NOMO-1 (cell line): ENCODE data around the gene KLHL9.

Source experiments
- DNase-seq, 2 experiments: peaks; one replicate each; lab custom pipeline; 2025; ENCODE audit not compliant: unreplicated experiment in 2 of 2; lab: John Stamatoyannopoulos, UW

KLHL9 gene

GRCh38 chr9:21320465-21320864 lies 14.7 kb downstream of the KLHL9 start:
- no peak for DNase-seq

DNA sequence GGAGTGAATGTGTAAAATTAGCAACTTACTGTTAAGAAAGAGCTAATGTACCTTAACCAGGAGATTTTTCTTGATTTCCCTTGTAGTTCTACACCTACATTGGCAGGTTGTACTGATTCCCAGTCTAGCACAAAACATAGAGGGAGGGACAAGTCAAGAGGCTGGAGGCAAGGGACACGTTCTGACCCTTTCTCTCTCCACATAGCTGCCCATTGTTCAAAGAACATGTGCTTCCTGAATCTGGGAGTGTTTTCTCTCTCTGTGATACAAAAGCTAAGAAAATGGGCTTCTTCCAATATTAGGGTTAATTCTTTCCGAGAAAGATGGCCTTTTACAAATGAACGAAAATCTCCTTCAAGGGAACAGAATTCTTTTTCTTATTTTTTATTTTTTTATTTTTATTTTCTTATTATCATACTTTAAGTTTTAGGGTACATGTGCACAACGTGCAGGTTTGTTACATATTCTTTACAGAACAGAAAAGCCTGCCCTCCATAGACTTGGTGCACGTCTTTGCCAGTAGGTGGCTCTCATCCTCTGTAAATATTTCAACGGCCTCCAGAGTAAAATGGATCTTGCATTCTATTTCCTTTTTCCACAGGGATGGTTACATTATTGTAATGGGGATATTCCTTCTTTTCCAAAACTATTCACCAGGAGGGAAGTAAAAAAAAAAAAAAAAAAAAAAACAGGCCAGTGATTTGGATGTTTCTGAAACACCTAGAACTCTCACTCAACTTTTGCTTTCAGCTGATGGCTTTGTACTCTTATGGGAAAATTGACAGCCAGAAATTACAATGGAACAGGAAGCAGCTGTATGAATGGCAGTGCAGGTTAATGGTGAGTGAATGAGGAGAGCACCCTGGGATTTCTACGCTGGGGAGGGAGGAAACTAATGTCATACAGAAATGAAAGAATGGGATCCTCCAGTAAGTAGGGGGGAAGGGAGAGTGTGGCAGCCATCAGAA lies 17.0 kb downstream of the KLHL9 start:
- no peak for DNase-seq

GRCh38 chr9:21316860-21317259 lies 18.3 kb downstream of the KLHL9 start:
- DNase-seq, result no peak

DNA sequence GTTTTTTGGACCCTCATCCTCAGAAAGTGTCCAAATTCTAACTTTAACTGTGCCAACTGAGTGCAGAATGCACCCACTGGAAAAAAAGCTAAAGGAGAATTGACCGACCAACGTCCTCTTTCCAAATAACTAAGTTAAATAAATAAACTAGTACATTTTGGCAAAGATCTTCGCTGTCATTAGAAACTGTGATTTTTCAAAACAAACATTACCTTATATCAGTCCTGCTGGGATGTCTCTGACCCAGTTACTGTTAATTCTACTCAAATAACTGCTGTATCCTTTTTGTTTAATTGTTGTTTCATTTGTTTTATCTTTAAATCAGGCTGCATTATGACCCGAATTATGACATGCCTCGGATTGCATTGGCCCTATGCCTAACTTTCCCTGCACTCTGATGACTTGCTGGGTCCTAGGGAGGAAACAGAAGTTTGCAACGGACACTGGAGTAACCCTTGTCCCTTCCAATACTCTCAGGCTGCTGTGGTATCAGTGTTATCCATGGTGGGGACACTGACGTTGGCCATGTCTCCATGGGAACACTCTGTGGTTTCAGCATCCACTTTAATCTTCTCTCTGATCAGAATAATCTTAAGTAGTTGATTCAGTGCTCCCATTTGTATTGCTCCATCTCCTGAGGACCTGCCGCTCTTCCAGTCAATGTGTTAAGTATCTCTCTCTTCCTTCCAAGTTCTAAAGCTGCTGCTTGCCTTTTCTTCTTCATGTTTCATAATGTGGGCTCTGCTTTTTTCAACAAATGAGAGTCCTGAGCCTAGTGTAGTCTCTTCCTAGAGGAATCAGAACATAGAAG lies 19.0 kb downstream of the KLHL9 start:
- DNase-seq, result no peak

DNA sequence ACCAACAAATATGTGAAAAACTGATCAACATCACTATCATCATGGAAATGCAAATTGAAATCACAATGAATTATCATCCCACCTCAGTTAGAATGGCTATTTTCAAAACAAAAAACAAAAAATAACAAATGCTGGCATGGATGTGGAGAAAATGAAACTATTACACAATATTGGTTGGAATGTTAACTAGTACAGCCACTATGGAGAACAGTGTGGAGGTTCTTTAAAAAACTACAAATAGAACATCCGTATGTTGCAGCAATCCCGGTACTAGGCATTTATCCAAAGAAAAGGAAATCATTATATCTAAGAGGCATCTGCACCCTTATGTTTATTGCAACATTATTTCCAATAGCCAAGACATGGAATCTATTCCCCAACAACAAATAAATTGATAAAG lies 21.1 kb downstream of the KLHL9 start:
- DNase-seq, result no peak

DNA sequence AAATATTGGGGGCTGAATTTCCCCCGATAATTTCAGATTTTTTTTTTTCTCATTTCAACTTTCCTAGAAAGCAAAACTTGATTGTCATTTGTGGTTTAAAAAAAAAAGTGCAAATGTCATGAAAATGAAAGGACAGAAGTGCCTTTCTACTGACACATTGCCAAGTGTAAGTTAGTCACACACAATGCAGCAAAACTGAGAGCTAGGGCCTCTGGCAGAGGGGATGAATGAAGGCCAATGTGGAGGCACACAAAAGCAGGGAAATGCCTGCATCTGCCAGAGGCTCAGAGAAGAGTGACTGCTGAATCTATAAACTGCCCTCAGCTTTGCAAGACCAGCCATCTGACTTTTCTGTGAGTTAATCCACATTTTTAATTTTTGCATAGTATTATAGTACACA lies 23.3 kb downstream of the KLHL9 start:
- DNase-seq, result no peak

GRCh38 chr9:21305213-21305612 lies 30.0 kb downstream of the KLHL9 start, which contains the start of gene IFNA5:
TSS of gene IFNA5 (minus strand) at chr9:21305313. CDS start at chr9:21305256, 57 bp downstream.
- DNase-seq, result no peak

- no peak for DNase-seq
Measured at GRCh38 chr9:21295992-21296391, 39.2 kb downstream of the KLHL9 start.

GRCh38 chr9:21294904-21295538 lies 40.2 kb downstream of the KLHL9 start:
- DNase-seq, result no peak

GRCh38 chr9:21294364-21294774 lies 40.8 kb downstream of the KLHL9 start:
- DNase-seq, result no peak

DNA sequence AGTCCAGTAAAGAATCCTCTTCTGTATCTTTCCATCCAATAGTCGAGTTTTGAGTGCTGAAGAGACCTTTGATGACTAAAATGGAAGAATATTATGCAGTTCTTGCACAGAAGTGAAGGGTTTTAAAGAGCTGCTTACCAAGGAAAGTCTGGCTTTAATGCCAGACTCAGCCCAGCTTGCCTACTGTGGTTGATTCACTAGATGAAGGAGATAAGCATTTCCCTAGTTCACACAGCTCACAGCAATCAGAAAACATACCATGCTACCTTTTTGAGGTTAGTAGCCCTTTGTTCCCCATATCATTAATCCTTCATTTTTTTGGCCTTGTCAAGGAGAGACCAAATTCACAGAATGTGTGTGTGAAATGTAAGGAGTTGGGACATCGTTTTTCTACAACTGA lies 45.4 kb downstream of the KLHL9 start:
- DNase-seq, result no peak

DNA sequence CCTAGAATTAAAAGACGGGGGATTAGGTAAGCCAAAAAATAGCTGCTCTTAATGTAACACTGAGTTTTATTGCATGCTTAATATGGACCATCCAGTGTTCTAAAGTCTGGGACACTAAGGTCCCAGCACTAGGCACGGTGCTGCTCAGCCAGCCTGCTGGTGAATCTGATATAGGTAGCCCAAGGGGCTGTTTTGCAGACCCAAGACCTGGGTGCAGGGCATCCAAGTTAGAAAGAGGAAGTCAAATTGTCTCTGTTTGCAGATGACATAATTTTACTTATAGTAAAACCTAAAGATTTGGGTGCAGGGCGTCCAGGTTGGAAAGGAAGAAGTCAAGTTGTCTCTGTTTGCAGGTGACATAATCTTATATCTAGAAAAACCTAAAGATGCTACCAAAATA lies 47.9 kb downstream of the KLHL9 start:
- no peak for DNase-seq

GRCh38 chr9:21286659-21287058 lies 48.5 kb downstream of the KLHL9 start:
- DNase-seq, result no peak

- no peak for DNase-seq
Measured at GRCh38 chr9:21286099-21286498, 49.1 kb downstream of the KLHL9 start.

GRCh38 chr9:21281275-21281674 lies 53.9 kb downstream of the KLHL9 start:
- no peak for DNase-seq
